Activated CD4-positive, alpha-beta T cell treated with anti-CD3 and anti-CD28 coated beads, Interleukin-2, amount 10 ng/mL, durations not matched to agents 7 days and 5 days (primary cell): ENCODE measurements around the gene SNCG. TPM values are rescaled to one million over a fixed set of nuclear protein-coding genes. Genes with fewer than 3 reads are reported as not detected.
"Not testable (repeated sequence)": the region's sequence is repeated elsewhere in the genome, so short reads cannot be mapped to it uniquely, and the experiment has no call there.

ENCODE experiments used
- CTCF ChIA-PET: fragments of 350-600 bp; sonication (Branson Sonifier 250); formaldehyde crosslinking; loops from one replicate; lab custom pipeline; 2021; ENCODE audit warnings: antibody characterized with exemption; lab: Charles Lee
- POLR2A ChIA-PET: fragments of 350-600 bp; sonication (Branson Sonifier 250); formaldehyde crosslinking; loops from one replicate; lab custom pipeline; 2021; ENCODE audit warnings: antibody characterized with exemption; lab: Charles Lee
- DNase-seq: peaks from one replicate; pipeline ENCODE4 v3.0.0-alpha.2; 2020
- H3K27ac Mint-ChIP-seq: one replicate; pipeline ENCODE4 v1.8.0; 2021; ENCODE audit warnings: mild to moderate bottlenecking, moderate library complexity, mixed read lengths
- H3K27me3 Mint-ChIP-seq: one replicate; pipeline ENCODE4 v1.8.0; 2021; ENCODE audit warnings: mixed read lengths
- H3K36me3 Mint-ChIP-seq: one replicate; pipeline ENCODE4 v1.8.0; 2021; ENCODE audit warnings: low read depth, mixed read lengths
- H3K4me1 Mint-ChIP-seq: one replicate; pipeline ENCODE4 v1.8.0; 2021; ENCODE audit warnings: mixed read lengths
- H3K4me3 Mint-ChIP-seq: one replicate; pipeline ENCODE4 v1.8.0; 2021; ENCODE audit warnings: mild to moderate bottlenecking, moderate library complexity, mixed read lengths
- H3K9me3 Mint-ChIP-seq: one replicate; pipeline ENCODE4 v1.8.0; 2021; ENCODE audit warnings: mixed read lengths
- total RNA-seq, 2 experiments: library from RNA; stranded (reverse); gene quantifications; one replicate each; pipeline ENCODE4 v1.2.3, GENCODE V29; 2021

Gene SNCG
- total RNA-seq, 2 experiments from 2014 or later, result not detected

GRCh38 chr10:86976362-86977056 is 18.1 kb downstream of the SNCG start:
- ChIA-PET CTCF (no interaction called here), POLR2A (no interaction called here)
- Mint-ChIP-seq H3K9me3 (no peaks in the 10 kb centered on the region), H3K4me3 (no peak overlapping the region), H3K27me3 (peaks cover 16% of the 10 kb centered on the region), H3K27ac (no peak overlapping the region), H3K36me3 (no peaks in the 10 kb centered on the region), H3K4me1 (peaks cover 8% of the 10 kb centered on the region)
- DNase-seq, result no peak

DNA sequence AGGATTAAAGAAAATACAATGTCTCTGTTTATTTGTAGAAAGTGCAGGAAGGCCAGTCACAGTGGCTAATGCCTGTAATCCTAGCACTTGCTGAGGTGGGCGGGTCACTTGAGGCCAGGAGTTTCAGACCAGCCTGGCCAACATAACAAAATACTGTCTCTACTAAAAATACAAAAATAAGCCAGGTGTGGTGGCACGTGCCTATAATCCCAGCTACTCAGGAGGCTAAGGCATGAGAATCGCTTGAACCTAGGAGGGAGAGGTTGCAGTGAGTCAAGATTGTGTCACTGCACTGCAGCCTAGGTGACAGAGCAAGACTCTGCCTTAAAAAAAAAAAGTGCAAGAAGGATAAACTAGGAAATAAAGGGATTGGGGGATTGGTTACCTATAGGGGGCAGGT is 20.1 kb downstream of the SNCG start:
- DNase-seq, H3K9me3 Mint-ChIP-seq, CTCF ChIA-PET, H3K4me1 Mint-ChIP-seq, H3K4me3 Mint-ChIP-seq, H3K36me3 Mint-ChIP-seq, H3K27ac Mint-ChIP-seq, POLR2A ChIA-PET: not testable (repeated sequence)
- peaks cover 10% of the 10 kb centered on the region for H3K27me3 Mint-ChIP-seq

- Mint-ChIP-seq H3K36me3 (no peaks in the 10 kb centered on the region), H3K4me1 (no peaks in the 10 kb centered on the region), H3K27ac (no peak overlapping the region), H3K9me3 (no peaks in the 10 kb centered on the region), H3K27me3 (peaks cover 11% of the 10 kb centered on the region), H3K4me3 (no peak overlapping the region)
- ChIA-PET POLR2A (no interaction called here), CTCF (interaction anchor here (1.3 kb wide), 1 partner anchor 24 kb away, joined by 3 read pairs; no protein-coding TSS in a partner anchor)
- DNase-seq, result no peak
Measured at GRCh38 chr10:86979296-86979818, 21.0 kb downstream of the SNCG start.

GRCh38 chr10:86979977-86980448 is 21.6 kb downstream of the SNCG start:
- POLR2A ChIA-PET, result no interaction called here

DNA sequence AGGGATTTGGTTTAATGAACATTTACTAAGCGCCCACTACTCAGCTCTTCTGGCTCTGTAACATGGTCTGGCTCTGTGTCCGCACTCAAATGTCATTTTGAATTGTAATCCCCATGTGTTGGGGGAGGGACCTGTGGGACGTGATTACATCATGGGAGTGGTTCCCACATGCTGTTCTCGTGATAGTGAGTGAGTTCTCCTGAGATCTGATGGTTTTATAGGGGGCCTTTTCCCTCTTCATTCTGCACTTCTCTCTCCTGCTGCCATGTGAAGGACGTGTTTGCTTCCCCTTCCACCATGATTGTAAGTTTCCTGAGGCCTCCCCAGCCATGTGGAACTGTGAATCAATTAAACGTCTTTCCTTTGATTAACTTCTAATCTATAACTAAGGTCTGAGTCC is 22.6 kb downstream of the SNCG start:
- H3K4me1 Mint-ChIP-seq, CTCF ChIA-PET, H3K9me3 Mint-ChIP-seq, H3K36me3 Mint-ChIP-seq, POLR2A ChIA-PET, H3K27ac Mint-ChIP-seq, DNase-seq, H3K4me3 Mint-ChIP-seq: not testable (repeated sequence)
- H3K27me3 Mint-ChIP-seq, result peaks cover 14% of the 10 kb centered on the region

More at GRCh38 chr10:86979977-86980448, 21.6 kb downstream of the SNCG start:
- no peak for DNase-seq
- Mint-ChIP-seq H3K27ac (no peak overlapping the region), H3K27me3 (peaks cover 11% of the 10 kb centered on the region), H3K4me1 (no peaks in the 10 kb centered on the region), H3K36me3 (no peaks in the 10 kb centered on the region), H3K4me3 (no peak overlapping the region), H3K9me3 (no peaks in the 10 kb centered on the region)
- CTCF ChIA-PET, result interaction anchor here (1.3 kb wide), 1 partner anchor 25 kb away, joined by 3 read pairs; no protein-coding TSS in a partner anchor

DNA sequence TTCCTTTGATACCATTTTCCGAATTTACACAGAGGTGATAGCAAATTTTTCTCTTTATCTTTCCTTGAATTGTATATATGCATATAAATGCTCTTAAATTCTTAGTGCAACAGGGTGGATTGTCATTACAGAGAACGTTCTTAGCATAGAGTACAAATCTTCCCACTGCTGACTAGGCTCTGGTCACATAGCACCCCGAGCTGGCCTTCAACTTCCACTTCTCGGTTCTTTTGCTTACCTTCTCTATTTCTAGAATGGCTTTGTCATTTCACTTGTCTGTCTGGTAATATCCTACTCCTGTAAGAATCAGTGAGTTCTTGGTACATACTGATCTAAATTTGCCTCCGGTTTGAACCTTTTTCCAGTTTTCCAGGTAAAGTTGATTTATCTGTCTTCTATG is 23.3 kb downstream of the SNCG start:
- Mint-ChIP-seq H3K27me3 (peaks cover 14% of the 10 kb centered on the region), H3K27ac (no peak overlapping the region), H3K36me3 (no peaks in the 10 kb centered on the region), H3K4me1 (no peaks in the 10 kb centered on the region), H3K9me3 (no peaks in the 10 kb centered on the region), H3K4me3 (no peak overlapping the region)
- ChIA-PET CTCF (no interaction called here), POLR2A (no interaction called here)
- no peak for DNase-seq

DNA sequence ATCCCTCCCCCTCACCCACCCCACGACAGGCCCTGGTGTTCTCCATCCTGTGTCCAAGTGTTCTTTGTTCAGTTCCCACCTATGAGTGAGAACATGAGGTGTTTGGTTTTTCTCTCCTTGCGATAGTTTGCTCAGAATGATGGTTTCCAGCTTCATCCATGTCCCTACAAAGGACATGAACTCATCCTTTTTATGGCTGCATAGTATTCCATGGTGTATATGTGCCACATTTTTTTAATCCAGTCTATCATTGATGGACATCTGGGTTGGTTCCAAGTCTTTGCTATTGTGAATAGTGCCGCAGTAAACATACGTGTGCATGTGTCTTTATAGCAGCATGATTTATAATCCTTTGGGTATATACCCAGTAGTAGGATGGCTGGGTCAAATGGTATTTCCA is 26.1 kb downstream of the SNCG start:
- H3K27me3 Mint-ChIP-seq, result peaks cover 28% of the 10 kb centered on the region
- H3K4me1 Mint-ChIP-seq, POLR2A ChIA-PET, H3K27ac Mint-ChIP-seq, H3K36me3 Mint-ChIP-seq, H3K4me3 Mint-ChIP-seq, CTCF ChIA-PET, DNase-seq, H3K9me3 Mint-ChIP-seq: not testable (repeated sequence)

DNA sequence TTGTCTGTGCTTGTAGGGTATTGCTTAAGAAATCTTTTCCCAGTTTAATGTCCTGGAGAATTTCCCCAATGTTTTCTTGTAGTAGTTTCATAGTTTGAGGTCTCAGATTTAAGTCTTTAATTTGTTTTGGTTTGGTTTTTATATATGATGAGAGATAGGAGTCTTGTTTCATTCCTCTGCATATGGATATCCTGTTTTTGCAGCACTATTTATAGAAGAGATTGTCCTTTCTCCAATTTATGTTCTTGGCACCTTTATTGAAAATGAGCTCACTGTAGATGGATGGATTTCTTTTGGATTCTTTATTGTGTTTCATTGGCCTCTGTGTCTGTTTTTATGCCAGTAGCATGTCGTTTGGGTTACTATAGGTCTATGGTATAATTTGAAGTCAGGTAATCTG is 30.1 kb downstream of the SNCG start:
- ChIA-PET CTCF (interaction anchor here (1.1 kb wide), 1 partner anchor 21 kb away, joined by 3 read pairs; no protein-coding TSS in a partner anchor), POLR2A (no interaction called here)
- no peak for DNase-seq
- peaks cover 33% of the 10 kb centered on the region for H3K27me3 Mint-ChIP-seq
- H3K4me3 Mint-ChIP-seq, result no peak overlapping the region
- H3K27ac Mint-ChIP-seq, result no peak overlapping the region
- no peaks in the 10 kb centered on the region for H3K4me1 Mint-ChIP-seq
- H3K36me3 Mint-ChIP-seq, result no peaks in the 10 kb centered on the region
- H3K9me3 Mint-ChIP-seq, result no peaks in the 10 kb centered on the region

GRCh38 chr10:86991362-86991761 is 33.0 kb downstream of the SNCG start:
- H3K4me1 Mint-ChIP-seq, H3K27ac Mint-ChIP-seq, H3K9me3 Mint-ChIP-seq, DNase-seq, H3K36me3 Mint-ChIP-seq, H3K4me3 Mint-ChIP-seq, POLR2A ChIA-PET: not testable (repeated sequence)
- H3K27me3 Mint-ChIP-seq, result peaks cover 30% of the 10 kb centered on the region
- CTCF ChIA-PET, result interaction anchor here (0.6 kb wide), 1 partner anchor 13 kb away, joined by 3 read pairs; no protein-coding TSS in a partner anchor

DNA sequence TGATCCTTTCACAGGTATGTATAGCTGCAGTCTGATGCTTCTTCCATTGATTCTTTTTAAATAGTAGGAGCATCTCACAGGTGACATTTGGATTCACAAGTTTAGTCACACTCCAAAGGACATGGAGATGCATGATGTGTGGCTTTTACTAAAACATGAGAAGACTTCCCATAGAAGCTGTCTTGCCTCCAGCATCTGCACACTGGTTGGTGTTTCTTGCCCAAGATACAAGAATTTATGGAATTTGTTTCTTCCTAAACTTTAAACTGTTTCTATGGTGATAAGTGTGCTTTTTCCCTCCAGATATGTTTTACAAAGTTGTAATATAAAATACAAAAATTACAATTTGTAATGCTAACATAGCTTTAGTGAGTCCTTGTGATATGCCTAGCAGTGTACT is 34.1 kb downstream of the SNCG start:
- Mint-ChIP-seq H3K36me3 (no peaks in the 10 kb centered on the region), H3K4me3 (no peak overlapping the region), H3K4me1 (no peaks in the 10 kb centered on the region), H3K27me3 (peaks cover 30% of the 10 kb centered on the region), H3K9me3 (no peaks in the 10 kb centered on the region), H3K27ac (no peak overlapping the region)
- POLR2A ChIA-PET, result no interaction called here
- CTCF ChIA-PET, result no interaction called here
- no peak for DNase-seq

DNA sequence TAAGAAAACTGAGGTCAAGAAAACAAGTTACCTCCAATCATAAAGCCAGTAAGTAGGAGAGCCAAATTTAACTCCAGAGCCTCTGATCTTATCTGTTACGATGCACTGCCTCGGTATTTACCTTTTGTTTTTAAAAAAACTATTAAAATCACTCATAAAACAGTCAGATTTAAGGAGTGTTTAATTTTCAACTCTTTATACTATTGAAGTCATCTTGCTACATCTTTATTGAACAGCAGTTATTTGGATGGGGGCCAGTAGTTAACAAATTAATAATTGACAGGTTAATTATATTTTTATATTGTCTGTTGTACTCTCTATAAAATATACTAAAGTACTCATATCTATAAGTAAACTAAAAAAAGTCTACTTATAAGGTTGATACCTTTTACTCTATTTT is 34.5 kb downstream of the SNCG start:
- peaks cover 25% of the 10 kb centered on the region for H3K27me3 Mint-ChIP-seq
- H3K36me3 Mint-ChIP-seq, result no peaks in the 10 kb centered on the region
- H3K4me3 Mint-ChIP-seq, result no peak overlapping the region
- no peak overlapping the region for H3K27ac Mint-ChIP-seq
- DNase-seq, result no peak
- no peaks in the 10 kb centered on the region for H3K4me1 Mint-ChIP-seq
- CTCF ChIA-PET, result no interaction called here
- H3K9me3 Mint-ChIP-seq, result no peaks in the 10 kb centered on the region
- POLR2A ChIA-PET, result no interaction called here

- not testable (repeated sequence) for H3K9me3 Mint-ChIP-seq, DNase-seq
Measured at GRCh38 chr10:86999802-87000403, 41.5 kb downstream of the SNCG start.

GRCh38 chr10:87000491-87000890 is 42.1 kb downstream of the SNCG start:
- ChIA-PET POLR2A (no interaction called here), CTCF (interaction anchor here (0.6 to 0.7 kb wide), 2 partner anchors 192 to 963 kb away, joined by 3 read pairs; no protein-coding TSS in a partner anchor)
- peaks cover 2% of the 10 kb centered on the region for H3K27me3 Mint-ChIP-seq
- no peaks in the 10 kb centered on the region for H3K4me1 Mint-ChIP-seq
- H3K27ac Mint-ChIP-seq, result no peak overlapping the region
- no peak overlapping the region for H3K4me3 Mint-ChIP-seq
- DNase-seq, result no peak
- H3K36me3 Mint-ChIP-seq, result no peaks in the 10 kb centered on the region
- no peaks in the 10 kb centered on the region for H3K9me3 Mint-ChIP-seq

More at GRCh38 chr10:86999802-87000403, 41.5 kb downstream of the SNCG start:
- CTCF ChIA-PET, result interaction anchor here (0.6 to 0.7 kb wide), 2 partner anchors 191 to 964 kb away, joined by 3 read pairs; no protein-coding TSS in a partner anchor
- H3K27ac Mint-ChIP-seq, POLR2A ChIA-PET, H3K27me3 Mint-ChIP-seq, H3K4me3 Mint-ChIP-seq, H3K4me1 Mint-ChIP-seq, H3K36me3 Mint-ChIP-seq: not testable (repeated sequence)
